Measurements from ENCODE around the gene KDM4E. TPM values are rescaled to one million over a fixed set of nuclear protein-coding genes. Genes with fewer than 3 reads are reported as not detected.
A peak's percentile ranks its signal among the peaks of the same experiment; 100 is the strongest.

The KDM4E gene
- not detected in 2 replicates for total RNA-seq

DNA sequence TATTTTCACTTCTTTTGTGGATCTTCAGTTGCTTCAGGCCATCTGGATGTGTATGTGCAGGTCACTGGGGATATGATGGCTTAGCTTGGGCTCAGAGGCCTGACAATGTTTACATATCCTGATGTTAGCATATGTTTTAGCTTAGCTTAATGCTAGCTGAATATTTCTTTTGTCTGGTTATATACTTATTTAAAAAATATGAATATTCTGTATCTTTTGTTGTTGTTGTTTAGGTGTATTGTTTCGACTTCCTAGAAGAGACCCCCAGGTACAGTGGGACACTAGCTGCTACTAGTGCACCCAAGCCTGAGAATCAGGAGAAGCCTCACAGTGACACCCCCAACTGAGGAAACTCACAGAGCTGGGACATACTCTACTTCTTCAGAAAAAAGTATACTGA, at the start of gene KDM4E:
TSS of gene KDM4E (plus strand) at position 301 of the 400 bp plus-strand sequence. CDS start 300 bp downstream, outside the sequence.
- no peak for DNase-seq (ENCODE audit: low read depth)
- H3K4me3 ChIP-seq (ENCODE audit: low read depth, low read length): no peak within 1 kb of the TSS
- TF ChIP-seq, protein P1, sequence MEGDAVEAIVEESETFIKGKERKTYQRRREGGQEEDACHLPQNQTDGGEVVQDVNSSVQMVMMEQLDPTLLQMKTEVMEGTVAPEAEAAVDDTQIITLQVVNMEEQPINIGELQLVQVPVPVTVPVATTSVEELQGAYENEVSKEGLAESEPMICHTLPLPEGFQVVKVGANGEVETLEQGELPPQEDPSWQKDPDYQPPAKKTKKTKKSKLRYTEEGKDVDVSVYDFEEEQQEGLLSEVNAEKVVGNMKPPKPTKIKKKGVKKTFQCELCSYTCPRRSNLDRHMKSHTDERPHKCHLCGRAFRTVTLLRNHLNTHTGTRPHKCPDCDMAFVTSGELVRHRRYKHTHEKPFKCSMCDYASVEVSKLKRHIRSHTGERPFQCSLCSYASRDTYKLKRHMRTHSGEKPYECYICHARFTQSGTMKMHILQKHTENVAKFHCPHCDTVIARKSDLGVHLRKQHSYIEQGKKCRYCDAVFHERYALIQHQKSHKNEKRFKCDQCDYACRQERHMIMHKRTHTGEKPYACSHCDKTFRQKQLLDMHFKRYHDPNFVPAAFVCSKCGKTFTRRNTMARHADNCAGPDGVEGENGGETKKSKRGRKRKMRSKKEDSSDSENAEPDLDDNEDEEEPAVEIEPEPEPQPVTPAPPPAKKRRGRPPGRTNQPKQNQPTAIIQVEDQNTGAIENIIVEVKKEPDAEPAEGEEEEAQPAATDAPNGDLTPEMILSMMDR (conservative IDR thresholded peaks at IDR 0.05; ENCODE audit: low read depth, low read length): no peak

DNA sequence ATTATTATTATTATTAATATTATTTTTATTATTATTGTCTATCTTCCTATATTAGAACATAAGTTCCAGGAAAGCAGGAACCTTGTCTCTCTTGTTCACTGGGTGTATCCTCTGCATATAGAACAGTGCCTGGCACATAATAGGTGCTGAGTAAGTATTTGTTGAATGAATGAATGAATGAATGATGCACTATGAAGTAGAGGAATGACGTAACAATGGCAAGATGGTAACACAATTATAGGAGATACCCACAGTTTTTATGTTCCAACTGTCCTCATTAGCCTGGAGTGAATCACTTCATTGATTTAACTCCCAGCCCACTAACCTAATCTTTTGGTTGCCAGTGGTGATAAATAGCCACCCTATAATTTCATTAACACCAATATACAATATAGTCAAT, 49.5 kb upstream of the KDM4E start:
- no peak overlapping the region for H3K4me3 ChIP-seq (ENCODE audit: low read depth, low read length)
- DNase-seq (ENCODE audit: low read depth): no peak

DNA sequence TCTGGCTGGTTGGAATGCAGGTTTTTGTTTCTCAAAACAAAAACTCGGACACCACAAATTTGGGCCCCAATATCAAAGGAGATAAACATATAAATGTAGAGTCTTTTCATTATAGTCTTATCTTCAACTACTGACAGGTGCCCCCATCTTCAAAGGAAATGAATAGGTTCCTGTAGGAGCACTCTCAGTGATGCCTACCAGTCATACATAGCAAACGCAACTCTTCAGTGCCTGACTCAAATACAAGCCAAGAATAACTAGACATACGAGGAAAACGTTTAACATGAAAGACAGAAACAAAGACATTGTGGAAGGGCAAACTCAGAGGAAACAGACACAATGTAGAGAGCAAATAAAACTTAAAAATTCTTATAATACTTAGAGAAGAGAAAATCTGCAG, 37.7 kb upstream of the KDM4E start:
- TF ChIP-seq, protein P1 (conservative IDR thresholded peaks at IDR 0.05; ENCODE audit: low read depth, low read length): no peak
- no peak for DNase-seq (ENCODE audit: low read depth)
- H3K4me3 ChIP-seq (ENCODE audit: low read depth, low read length): no peak overlapping the region

More for the DNA sequence above, 49.5 kb upstream of the KDM4E start:
- TF ChIP-seq, protein P1 (conservative IDR thresholded peaks at IDR 0.05; ENCODE audit: low read depth, low read length): no peak

DNA sequence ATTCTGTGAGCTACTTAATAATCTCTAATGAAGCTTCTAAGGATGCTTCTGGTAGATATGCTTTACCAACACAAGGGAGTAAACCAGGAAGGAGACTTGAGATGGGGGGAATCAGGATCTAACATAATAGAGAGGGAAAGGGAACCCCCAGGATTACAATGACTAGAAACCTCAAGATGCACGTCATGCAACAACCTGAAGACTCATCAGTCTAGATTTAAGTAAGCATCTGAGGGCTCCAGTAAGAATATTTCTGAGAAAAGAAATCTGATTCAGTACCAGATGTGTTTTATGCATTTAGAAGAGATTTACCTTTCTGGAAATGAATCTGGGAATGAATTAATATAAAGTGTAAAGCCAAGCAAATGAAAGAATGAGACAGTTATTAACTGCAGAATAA, 36.3 kb upstream of the KDM4E start:
- no peak overlapping the region for H3K4me3 ChIP-seq (ENCODE audit: low read depth, low read length)
- TF ChIP-seq, protein P1 (conservative IDR thresholded peaks at IDR 0.05; ENCODE audit: low read depth, low read length): no peak
- DNase-seq (ENCODE audit: low read depth): no peak

DNA sequence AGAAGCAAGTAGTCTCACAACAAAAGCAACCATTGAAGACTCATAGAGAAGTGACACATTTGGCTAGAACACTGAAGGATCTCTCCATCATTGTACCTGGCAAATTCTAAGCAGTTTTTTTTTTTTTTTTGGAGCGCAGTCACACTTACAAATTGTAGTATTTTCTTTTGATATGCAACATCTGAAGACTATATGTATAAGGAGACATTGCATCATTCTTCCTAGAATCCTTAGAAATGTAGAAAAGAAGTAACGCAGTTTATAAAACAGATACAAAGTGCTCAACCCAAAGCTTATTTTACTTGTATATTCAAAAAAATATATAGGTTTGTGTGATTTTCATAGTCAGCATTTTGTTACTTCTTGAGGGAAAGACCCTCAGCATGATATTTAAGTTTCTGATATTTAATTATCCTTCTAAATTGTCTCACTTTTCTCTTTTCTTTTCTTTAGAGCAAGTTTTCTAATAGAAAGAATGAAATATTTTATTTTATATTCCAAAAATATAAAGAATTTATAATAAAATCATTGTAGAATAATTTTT, 31.6 kb upstream of the KDM4E start:
- no peak overlapping the region for H3K4me3 ChIP-seq (ENCODE audit: low read depth, low read length)
- no peak for DNase-seq (ENCODE audit: low read depth)
- TF ChIP-seq, protein P1 (conservative IDR thresholded peaks at IDR 0.05; ENCODE audit: low read depth, low read length): no peak

DNA sequence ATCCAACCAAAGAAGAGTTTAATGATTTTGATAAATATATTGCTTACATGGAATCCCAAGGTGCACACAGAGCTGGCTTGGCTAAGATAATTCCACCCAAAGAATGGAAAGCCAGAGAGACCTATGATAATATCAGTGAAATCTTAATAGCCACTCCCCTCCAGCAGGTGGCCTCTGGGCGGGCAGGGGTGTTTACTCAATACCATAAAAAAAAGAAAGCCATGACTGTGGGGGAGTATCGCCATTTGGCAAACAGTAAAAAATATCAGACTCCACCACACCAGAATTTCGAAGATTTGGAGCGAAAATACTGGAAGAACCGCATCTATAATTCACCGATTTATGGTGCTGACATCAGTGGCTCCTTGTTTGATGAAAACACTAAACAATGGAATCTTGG, 27.6 kb upstream of the KDM4E start:
- no peak overlapping the region for H3K4me3 ChIP-seq (ENCODE audit: low read depth, low read length)
- TF ChIP-seq, protein P1 (conservative IDR thresholded peaks at IDR 0.05; ENCODE audit: low read depth, low read length): peak; percentile 33
- DNase-seq (ENCODE audit: low read depth): no peak

DNA sequence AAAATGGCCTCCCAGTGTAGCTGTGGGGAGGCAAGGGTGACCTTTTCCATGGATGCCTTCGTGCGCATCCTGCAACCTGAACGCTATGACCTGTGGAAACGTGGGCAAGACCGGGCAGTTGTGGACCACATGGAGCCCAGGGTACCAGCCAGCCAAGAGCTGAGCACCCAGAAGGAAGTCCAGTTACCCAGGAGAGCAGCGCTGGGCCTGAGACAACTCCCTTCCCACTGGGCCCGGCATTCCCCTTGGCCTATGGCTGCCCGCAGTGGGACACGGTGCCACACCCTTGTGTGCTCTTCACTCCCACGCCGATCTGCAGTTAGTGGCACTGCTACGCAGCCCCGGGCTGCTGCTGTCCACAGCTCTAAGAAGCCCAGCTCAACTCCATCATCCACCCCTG, 26.8 kb upstream of the KDM4E start:
- H3K4me3 ChIP-seq (ENCODE audit: low read depth, low read length): no peak overlapping the region
- no peak for DNase-seq (ENCODE audit: low read depth)
- TF ChIP-seq, protein P1 (conservative IDR thresholded peaks at IDR 0.05; ENCODE audit: low read depth, low read length): no peak
